ENCODE results near the gene ELP4. TPM values are rescaled to one million over a fixed set of nuclear protein-coding genes. Genes with fewer than 3 reads are reported as not detected.
"Not testable (repeated sequence)": the region's sequence is repeated elsewhere in the genome, so short reads cannot be mapped to it uniquely, and the experiment has no call there.

Gene ELP4
- total and polyA plus RNA-seq, 2 donors (not counting 1 experiment from before 2014, with no cell fraction given), result 7.1 to 31.3 TPM

GRCh38 chr11:31560842-31561476 is 51.4 kb downstream of the ELP4 start:
- H3K27me3 ChIP-seq (replicated peaks in 1 of 4; ENCODE audit: control extremely low read depth in 1 of 4, control insufficient read depth in 3 of 4, insufficient read depth in 4 of 4, low read length in 3 of 4), result no peaks in the 10 kb centered on the region
- H3K4me1 ChIP-seq (ENCODE audit: control insufficient read depth in 2 of 2, insufficient read depth in 2 of 2, low read length in 2 of 2), result no peaks in the 10 kb centered on the region
- no peaks in the 10 kb centered on the region for H4K20me1 ChIP-seq (ENCODE audit: control insufficient read depth, insufficient read depth, low read length, poor library complexity, severe bottlenecking)
- no peaks in the 10 kb centered on the region for H3K27me3 Mint-ChIP-seq
- H3K9me3 ChIP-seq (ENCODE audit: control extremely low read depth in 1 of 3, control insufficient read depth in 2 of 3, insufficient read depth in 1 of 3, low read length in 2 of 3), result peaks cover 0 to 1% (median 0%) of the 10 kb centered on the region in 3 donors
- no peak for ATAC-seq (ENCODE audit: low read depth)
- ChIA-PET CTCF (no interaction called here), POLR2A (no interaction called here)
- H3K27ac ChIP-seq (ENCODE audit: low read length in 2 of 2), result no peak overlapping the region
- intact Hi-C loops (cut with micrococcal nuclease), result no loop called here
- H3K4me2 ChIP-seq (replicated peaks; ENCODE audit: low read depth, low read length, poor library complexity, severe bottlenecking), result no peak overlapping the region
- H3K9me3 Mint-ChIP-seq (ENCODE audit: insufficient read depth), result no peaks in the 10 kb centered on the region
- H3K27ac Mint-ChIP-seq, result no peak overlapping the region
- H3K9ac ChIP-seq (ENCODE audit: low read length), result no peak overlapping the region
- DNase-seq, result no peak
- no peak overlapping the region for H3K4me3 Mint-ChIP-seq
- WGBS (ENCODE audit: insufficient coverage), result no CpG with 5 or more reads among the region's 1 CpG
- no peaks in the 10 kb centered on the region for H3K4me1 Mint-ChIP-seq
- H3K79me2 ChIP-seq (ENCODE audit: control insufficient read depth, insufficient read depth, low read length), result no peaks in the 10 kb centered on the region
- H3K4me3 ChIP-seq (ENCODE audit: control extremely low read depth in 1 of 5, extremely low read depth in 1 of 5, insufficient read depth in 1 of 5, low read depth in 2 of 5, low read length in 4 of 5), result no peak overlapping the region
- no peaks in the 10 kb centered on the region for H3K36me3 ChIP-seq (replicated peaks in 1 of 2; ENCODE audit: control extremely low read depth in 1 of 2, control insufficient read depth in 1 of 2, extremely low read depth in 1 of 2, insufficient read depth in 2 of 2, low read length in 1 of 2)
- no peak for TF ChIP-seq EZH2 (IDR thresholded peaks at IDR 0.05; ENCODE audit: borderline replicate concordance, insufficient read depth, low read depth, low read length, poor library complexity, severe bottlenecking)
- TF ChIP-seq CTCF (IDR thresholded peaks at IDR 0.05), result no peak
- H2AFZ ChIP-seq (ENCODE audit: insufficient read depth, low read depth, low read length, poor library complexity, severe bottlenecking), result no peak overlapping the region

- H4K20me1 ChIP-seq (ENCODE audit: control insufficient read depth, insufficient read depth, low read length, poor library complexity, severe bottlenecking); H3K27ac Mint-ChIP-seq; H3K4me3 Mint-ChIP-seq; H3K4me2 ChIP-seq (replicated peaks; ENCODE audit: low read depth, low read length, poor library complexity, severe bottlenecking); H3K4me1 Mint-ChIP-seq; H3K79me2 ChIP-seq (ENCODE audit: control insufficient read depth, insufficient read depth, low read length); CTCF ChIA-PET; POLR2A ChIA-PET; H3K27ac ChIP-seq (ENCODE audit: low read length in 2 of 2); H3K9me3 Mint-ChIP-seq (ENCODE audit: insufficient read depth); H3K4me1 ChIP-seq (ENCODE audit: control insufficient read depth in 2 of 2, insufficient read depth in 2 of 2, low read length in 2 of 2); H3K4me3 ChIP-seq (ENCODE audit: control extremely low read depth in 1 of 5, extremely low read depth in 1 of 5, insufficient read depth in 1 of 5, low read depth in 2 of 5, low read length in 4 of 5); ATAC-seq (ENCODE audit: low read depth); H3K9me3 ChIP-seq (ENCODE audit: control extremely low read depth in 1 of 3, control insufficient read depth in 2 of 3, insufficient read depth in 1 of 3, low read length in 2 of 3); H3K27me3 ChIP-seq (replicated peaks in 1 of 4; ENCODE audit: control extremely low read depth in 1 of 4, control insufficient read depth in 3 of 4, insufficient read depth in 4 of 4, low read length in 3 of 4); H3K9ac ChIP-seq (ENCODE audit: low read length); intact Hi-C loops (cut with micrococcal nuclease); H3K36me3 ChIP-seq (replicated peaks in 1 of 2; ENCODE audit: control extremely low read depth in 1 of 2, control insufficient read depth in 1 of 2, extremely low read depth in 1 of 2, insufficient read depth in 2 of 2, low read length in 1 of 2); H2AFZ ChIP-seq (ENCODE audit: insufficient read depth, low read depth, low read length, poor library complexity, severe bottlenecking); H3K27me3 Mint-ChIP-seq; DNase-seq: not testable (repeated sequence)
- WGBS (ENCODE audit: insufficient coverage), result no CpG with 5 or more reads among the region's 4 CpGs
Measured at GRCh38 chr11:31564517-31564916, 55.0 kb downstream of the ELP4 start.

GRCh38 chr11:31574133-31574532 is 64.6 kb downstream of the ELP4 start:
- H3K79me2 ChIP-seq (ENCODE audit: control insufficient read depth, insufficient read depth, low read length); H3K27me3 Mint-ChIP-seq; H3K4me3 ChIP-seq (ENCODE audit: control extremely low read depth in 1 of 5, extremely low read depth in 1 of 5, insufficient read depth in 1 of 5, low read depth in 2 of 5, low read length in 4 of 5); H3K36me3 ChIP-seq (replicated peaks in 1 of 2; ENCODE audit: control extremely low read depth in 1 of 2, control insufficient read depth in 1 of 2, extremely low read depth in 1 of 2, insufficient read depth in 2 of 2, low read length in 1 of 2); H2AFZ ChIP-seq (ENCODE audit: insufficient read depth, low read depth, low read length, poor library complexity, severe bottlenecking); H3K27ac ChIP-seq (ENCODE audit: low read length in 2 of 2); H3K9ac ChIP-seq (ENCODE audit: low read length); H4K20me1 ChIP-seq (ENCODE audit: control insufficient read depth, insufficient read depth, low read length, poor library complexity, severe bottlenecking); H3K4me1 ChIP-seq (ENCODE audit: control insufficient read depth in 2 of 2, insufficient read depth in 2 of 2, low read length in 2 of 2); ATAC-seq (ENCODE audit: low read depth); H3K27ac Mint-ChIP-seq; H3K9me3 Mint-ChIP-seq (ENCODE audit: insufficient read depth); intact Hi-C loops (cut with micrococcal nuclease); H3K27me3 ChIP-seq (replicated peaks in 1 of 4; ENCODE audit: control extremely low read depth in 1 of 4, control insufficient read depth in 3 of 4, insufficient read depth in 4 of 4, low read length in 3 of 4); DNase-seq; H3K4me1 Mint-ChIP-seq; CTCF ChIA-PET; H3K4me3 Mint-ChIP-seq; H3K4me2 ChIP-seq (replicated peaks; ENCODE audit: low read depth, low read length, poor library complexity, severe bottlenecking); POLR2A ChIA-PET: not testable (repeated sequence)
- peaks cover 0 to 13% (median 1%) of the 10 kb centered on the region in 3 donors for H3K9me3 ChIP-seq (ENCODE audit: control extremely low read depth in 1 of 3, control insufficient read depth in 2 of 3, insufficient read depth in 1 of 3, low read length in 2 of 3)
- WGBS (ENCODE audit: insufficient coverage), result 100% methylated on average over 1 of the region's 4 CpGs

Data from B cell (primary cell).